SU-DHL-6 (cell line): ENCODE data around the gene SLC17A9.

Experiments
- CTCF ChIP-seq: fragments of 200-600 bp; sonication (generic); IDR thresholded peaks from one replicate; pipeline ENCODE4 v1.5.1; 2017; ENCODE audit warnings: antibody characterized with exemption, mild to moderate bottlenecking, low read length, moderate library complexity; ENCODE audit not compliant: insufficient read depth, poor library complexity, severe bottlenecking
- EZH2phosphoT487 ChIP-seq: fragments of 200-600 bp; sonication (generic), shearing (Covaris generic); conservative IDR thresholded peaks from 2 replicates; pipeline ENCODE4 v1.6.1; 2018; ENCODE audit warnings: mild to moderate bottlenecking, antibody characterized with exemption, low read length, moderate library complexity, mixed read lengths

- TF ChIP-seq CTCF (no peak), EZH2phosphoT487 (no peak)
These were observed 17.4 kb downstream of the SLC17A9 start for GRCh38 chr20:62969939-62970306.
